Mucosa of rectum (tissue), 2 donors: ENCODE measurements around the gene ST7L.
"Not testable (repeated sequence)": the region's sequence is repeated elsewhere in the genome, so short reads cannot be mapped to it uniquely, and the experiment has no call there.

ENCODE experiments used
- H3K27ac ChIP-seq, 2 donors: one replicate each; pipeline ENCODE4 v1.7.0; 2013; ENCODE audit warnings: inconsistent platforms in 2 of 2, low read depth in 2 of 2, low read length in 2 of 2
- H3K27me3 ChIP-seq, 2 donors: one replicate each; pipeline ENCODE4 v1.7.0; 2013; ENCODE audit warnings: low read length in 2 of 2; ENCODE audit not compliant: control insufficient read depth in 2 of 2, insufficient read depth in 2 of 2
- H3K36me3 ChIP-seq, 2 donors: one replicate each; pipeline ENCODE4 v1.7.0; 2013; ENCODE audit warnings: low read length in 2 of 2; ENCODE audit not compliant: control insufficient read depth in 2 of 2, insufficient read depth in 2 of 2
- H3K4me1 ChIP-seq, 2 donors: one replicate each; pipeline ENCODE4 v1.7.0; 2013; ENCODE audit warnings: low read length in 2 of 2, mild to moderate bottlenecking in 1 of 2; ENCODE audit not compliant: control insufficient read depth in 2 of 2, insufficient read depth in 2 of 2
- H3K4me3 ChIP-seq, 2 donors: one replicate each; pipeline ENCODE4 v1.7.0; 2013; ENCODE audit warnings: low read length in 2 of 2
- H3K9ac ChIP-seq, 2 donors: one replicate each; pipeline ENCODE4 v1.7.0; 2013; ENCODE audit warnings: low read length in 2 of 2, low read depth in 1 of 2, mild to moderate bottlenecking in 1 of 2
- H3K9me3 ChIP-seq, 2 donors: one replicate each; pipeline ENCODE4 v1.7.0; 2013; ENCODE audit warnings: low read length in 2 of 2; ENCODE audit not compliant: control insufficient read depth in 2 of 2
- donor health status: healthy.
- donor health status: Normal muscosa, but diverticular disease.

The ST7L gene

GRCh38 chr1:112486063-112486462 lies 132.9 kb downstream of the ST7L start:
- H3K9me3 ChIP-seq, H3K9ac ChIP-seq, H3K27me3 ChIP-seq, H3K27ac ChIP-seq, H3K4me1 ChIP-seq, H3K36me3 ChIP-seq, H3K4me3 ChIP-seq: not testable (repeated sequence)

GRCh38 chr1:112478314-112478713 lies 140.6 kb downstream of the ST7L start:
- no peak overlapping the region for H3K27ac ChIP-seq
- no peaks in the 10 kb centered on the region for H3K4me1 ChIP-seq
- no peak overlapping the region for H3K4me3 ChIP-seq
- no peaks in the 10 kb centered on the region for H3K27me3 ChIP-seq
- no peak overlapping the region for H3K9ac ChIP-seq
- H3K9me3 ChIP-seq: peaks cover 0 to 3% of the 10 kb centered on the region in 2 donors
- no peaks in the 10 kb centered on the region for H3K36me3 ChIP-seq

GRCh38 chr1:112477550-112477949 lies 141.4 kb downstream of the ST7L start:
- H3K36me3 ChIP-seq: no peaks in the 10 kb centered on the region
- H3K9ac ChIP-seq: no peak overlapping the region
- H3K4me1 ChIP-seq: no peaks in the 10 kb centered on the region
- no peaks in the 10 kb centered on the region for H3K27me3 ChIP-seq
- no peak overlapping the region for H3K4me3 ChIP-seq
- no peak overlapping the region for H3K27ac ChIP-seq
- peaks cover 0 to 3% of the 10 kb centered on the region in 2 donors for H3K9me3 ChIP-seq
